ENCODE data around the gene TIPRL.

- no peak for TF ChIP-seq ZFX (IDR thresholded peaks at IDR 0.05; ENCODE audit: borderline replicate concordance)
- TF ChIP-seq CTCF (IDR thresholded peaks at IDR 0.05): no peak
These were observed 16.7 kb downstream of the TIPRL start for GRCh38 chr1:168195199-168196135.
